Fibroblast of skin of right quadriceps (primary cell): ENCODE results near the gene SPG7.

ENCODE experiments used
- DNase-seq: peaks from one replicate; pipeline ENCODE4 v3.0.0-alpha.2; 2013

SPG7 gene

DNA sequence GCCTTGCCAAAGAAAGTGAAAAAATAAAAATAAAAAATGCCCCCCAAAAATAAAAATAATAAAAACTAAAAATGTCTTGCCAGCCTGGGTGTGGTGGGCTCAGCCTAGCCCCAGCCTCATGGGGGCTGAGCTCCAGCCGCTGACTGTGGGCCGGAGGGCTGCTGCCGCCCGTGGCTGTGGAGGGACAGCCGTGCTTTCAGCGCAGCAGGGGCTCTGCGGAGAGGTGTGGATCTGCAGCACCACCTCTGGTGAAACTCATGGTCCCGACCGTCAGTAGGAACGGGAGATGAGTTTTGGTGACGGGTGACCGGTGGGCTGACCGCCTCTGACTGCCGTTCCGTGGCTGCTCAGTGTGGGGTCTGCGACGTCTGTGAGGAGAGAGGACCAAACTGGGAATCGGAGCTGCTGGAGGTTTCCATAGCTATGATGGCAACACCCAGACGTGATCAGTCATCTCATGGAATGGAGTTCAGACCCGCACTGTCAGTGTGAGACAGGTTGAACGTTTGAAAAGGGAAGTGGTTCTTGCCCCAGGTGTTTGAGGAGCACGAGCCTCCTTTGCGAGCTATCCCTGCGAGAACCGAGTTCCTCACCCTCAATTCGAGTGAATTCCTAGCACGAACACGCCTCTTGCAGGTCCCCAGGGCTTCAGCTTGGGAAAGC, 40.3 kb downstream of the SPG7 start:
- no peak for DNase-seq

DNA sequence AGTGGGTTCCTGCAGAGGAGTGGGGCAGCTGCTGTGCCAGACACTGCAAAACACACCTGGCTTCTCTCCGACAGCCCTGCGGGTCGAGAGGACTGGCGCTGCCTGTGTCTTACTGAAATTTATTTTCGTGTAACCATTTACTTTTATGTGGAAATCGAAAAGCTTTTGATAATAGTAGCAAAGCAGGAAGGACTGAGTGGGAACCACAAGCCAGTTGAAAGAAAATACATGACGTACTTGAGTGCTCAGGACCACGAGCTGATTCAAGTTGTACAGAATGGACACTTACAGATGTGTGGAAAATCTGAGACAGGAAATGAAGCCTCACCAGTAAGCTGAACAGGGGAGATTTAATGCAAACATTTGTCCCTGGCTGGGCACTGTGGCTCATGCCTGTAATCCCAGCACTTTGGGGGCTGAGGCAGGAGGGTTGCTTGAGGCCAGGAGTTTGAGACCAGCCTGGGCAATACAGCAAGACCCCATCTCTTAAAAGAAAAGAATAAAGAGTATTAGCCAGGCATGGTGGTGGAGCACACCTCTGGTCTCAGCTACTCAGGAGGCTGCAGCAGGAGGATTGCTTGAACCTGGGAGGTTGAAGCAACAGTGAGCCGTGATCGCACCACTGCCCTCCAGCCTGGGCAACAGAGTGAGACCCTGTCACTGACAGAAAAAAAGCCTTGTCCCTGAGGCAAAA, 41.0 kb downstream of the SPG7 start:
- DNase-seq = no peak

DNA sequence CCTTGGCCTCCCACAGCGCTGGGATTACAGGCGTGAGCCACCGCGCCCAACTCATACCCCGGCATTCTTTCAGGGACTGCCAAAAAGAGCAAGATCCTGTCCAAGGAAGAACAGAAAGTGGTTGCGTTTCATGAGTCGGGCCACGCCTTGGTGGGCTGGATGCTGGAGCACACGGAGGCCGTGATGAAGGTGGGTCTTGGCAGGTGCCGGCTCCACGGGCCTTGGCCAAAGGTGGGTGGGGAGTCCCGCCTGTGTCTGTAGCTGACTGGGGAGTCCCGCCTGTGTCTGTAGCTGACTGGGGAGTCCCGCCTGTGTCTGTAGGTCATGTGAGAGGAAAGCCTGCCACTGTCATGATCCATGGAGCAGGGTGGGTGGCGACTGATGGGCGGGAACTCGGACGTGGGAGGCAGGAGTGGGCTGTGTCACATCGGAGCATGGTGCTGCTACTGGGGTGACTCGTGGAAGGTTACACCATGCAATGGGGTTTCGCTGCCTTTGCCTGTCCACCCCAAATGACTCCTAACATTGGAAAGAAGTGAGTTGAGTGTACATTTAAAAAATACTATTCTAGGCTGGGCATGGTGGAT, 42.3 kb downstream of the SPG7 start:
- DNase-seq = no peak

DNA sequence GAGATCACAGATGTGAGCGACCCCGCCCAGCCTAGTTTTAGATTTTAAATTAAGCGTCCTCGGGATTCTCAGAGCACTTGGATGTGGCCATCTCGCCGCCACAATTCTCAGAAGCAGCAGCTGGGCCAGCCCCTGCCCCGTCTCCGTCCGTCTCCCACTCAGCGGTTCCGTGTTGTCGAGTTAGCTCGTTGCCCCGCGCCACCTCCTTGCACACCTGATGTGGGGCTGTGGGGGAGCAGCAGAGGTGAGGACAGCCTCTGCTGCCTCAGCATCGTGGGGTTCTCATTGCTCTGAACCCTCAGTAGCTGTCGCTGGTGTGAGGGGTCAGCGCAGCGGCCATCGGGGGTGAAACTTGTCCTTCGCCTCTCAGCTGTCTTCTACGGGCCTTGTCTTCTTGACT, 44.1 kb downstream of the SPG7 start:
- DNase-seq = no peak

DNA sequence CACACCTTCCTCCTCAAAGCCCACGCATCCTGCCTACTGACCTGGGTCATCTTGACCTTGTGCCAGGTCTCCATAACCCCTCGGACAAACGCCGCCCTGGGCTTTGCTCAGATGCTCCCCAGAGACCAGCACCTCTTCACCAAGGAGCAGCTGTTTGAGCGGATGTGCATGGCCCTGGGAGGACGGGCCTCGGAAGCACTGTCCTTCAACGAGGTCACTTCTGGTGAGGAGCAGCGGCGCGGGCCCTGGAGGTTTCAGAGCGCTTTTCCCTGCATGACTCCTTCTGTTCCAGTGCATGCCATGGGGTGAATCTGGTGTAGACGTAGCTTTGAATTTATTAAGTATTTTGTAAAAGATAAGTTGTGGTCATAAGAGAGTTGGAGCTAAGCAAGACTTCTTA, 44.7 kb downstream of the SPG7 start:
- no peak for DNase-seq

DNA sequence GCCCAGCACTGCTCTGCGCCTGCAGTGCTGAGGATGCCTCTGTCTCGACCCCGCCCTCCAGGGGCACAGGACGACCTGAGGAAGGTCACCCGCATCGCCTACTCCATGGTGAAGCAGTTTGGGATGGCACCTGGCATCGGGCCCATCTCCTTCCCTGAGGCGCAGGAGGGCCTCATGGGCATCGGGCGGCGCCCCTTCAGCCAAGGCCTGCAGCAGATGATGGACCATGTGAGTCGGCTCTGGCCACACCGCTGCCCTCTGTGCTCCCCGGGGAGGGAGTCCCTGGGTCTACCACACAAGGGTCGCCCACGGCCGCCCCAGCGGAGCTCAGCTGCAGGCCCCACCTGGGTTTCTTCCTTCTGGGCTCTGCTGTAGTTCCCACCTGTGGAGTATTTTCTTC, 45.5 kb downstream of the SPG7 start:
- DNase-seq = no peak

DNA sequence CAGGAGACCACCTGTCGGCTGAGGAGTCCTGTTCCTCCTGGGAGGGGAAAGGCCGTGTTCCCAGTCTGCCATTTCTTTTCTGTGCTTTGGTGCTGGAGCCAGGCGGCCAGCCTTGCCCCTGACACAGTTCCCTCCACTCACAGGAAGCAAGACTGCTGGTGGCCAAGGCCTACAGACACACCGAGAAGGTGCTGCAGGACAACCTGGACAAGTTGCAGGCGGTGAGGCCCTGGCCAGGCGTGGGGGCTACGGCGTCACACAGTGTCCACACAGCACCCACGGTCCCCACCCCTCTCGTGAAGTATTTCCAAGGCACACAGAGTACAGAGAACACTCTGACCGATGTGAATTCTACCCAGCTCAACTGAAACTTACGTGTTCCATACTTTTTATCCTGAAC, 46.1 kb downstream of the SPG7 start:
- no peak for DNase-seq

DNA sequence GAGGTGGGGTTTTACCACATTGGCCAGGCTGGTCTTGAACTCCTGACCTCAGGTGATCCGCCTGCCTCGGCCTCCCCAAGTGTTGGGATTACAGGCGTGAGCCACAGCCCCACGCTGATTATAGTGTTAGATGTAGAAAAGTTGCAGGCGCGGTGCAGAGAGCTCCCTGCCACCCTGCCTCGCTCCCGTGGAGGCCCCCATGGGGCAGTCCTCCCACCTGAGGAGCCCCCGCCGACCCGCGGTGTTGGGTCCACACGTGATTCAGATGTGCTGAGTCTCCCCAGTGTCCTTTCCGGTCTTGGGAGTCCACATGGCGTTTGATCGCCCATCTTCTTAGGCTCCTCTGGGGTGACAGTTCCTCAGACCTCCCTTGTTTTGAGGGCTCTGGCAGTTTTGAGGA, 47.1 kb downstream of the SPG7 start:
- DNase-seq = no peak

DNA sequence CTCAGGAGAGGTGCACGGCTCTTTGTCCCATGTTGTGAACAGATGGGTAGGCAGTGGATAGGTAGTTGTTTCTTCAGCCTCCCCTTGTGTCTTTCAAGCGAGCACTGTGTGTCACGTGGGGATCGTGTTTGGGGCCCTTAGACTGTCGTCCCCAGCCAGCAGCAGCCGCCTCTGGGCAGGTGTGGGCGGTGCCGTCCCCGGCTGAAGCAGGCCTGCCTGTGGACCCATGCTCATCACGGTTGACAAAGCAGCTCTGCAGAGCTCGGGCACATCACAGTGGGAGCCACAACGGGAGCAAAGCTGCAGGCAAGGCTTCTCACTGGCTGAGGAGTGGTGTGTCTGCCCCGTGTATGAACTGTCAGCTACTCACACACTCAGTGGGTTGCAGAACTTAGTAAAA, 47.6 kb downstream of the SPG7 start:
- no peak for DNase-seq

DNA sequence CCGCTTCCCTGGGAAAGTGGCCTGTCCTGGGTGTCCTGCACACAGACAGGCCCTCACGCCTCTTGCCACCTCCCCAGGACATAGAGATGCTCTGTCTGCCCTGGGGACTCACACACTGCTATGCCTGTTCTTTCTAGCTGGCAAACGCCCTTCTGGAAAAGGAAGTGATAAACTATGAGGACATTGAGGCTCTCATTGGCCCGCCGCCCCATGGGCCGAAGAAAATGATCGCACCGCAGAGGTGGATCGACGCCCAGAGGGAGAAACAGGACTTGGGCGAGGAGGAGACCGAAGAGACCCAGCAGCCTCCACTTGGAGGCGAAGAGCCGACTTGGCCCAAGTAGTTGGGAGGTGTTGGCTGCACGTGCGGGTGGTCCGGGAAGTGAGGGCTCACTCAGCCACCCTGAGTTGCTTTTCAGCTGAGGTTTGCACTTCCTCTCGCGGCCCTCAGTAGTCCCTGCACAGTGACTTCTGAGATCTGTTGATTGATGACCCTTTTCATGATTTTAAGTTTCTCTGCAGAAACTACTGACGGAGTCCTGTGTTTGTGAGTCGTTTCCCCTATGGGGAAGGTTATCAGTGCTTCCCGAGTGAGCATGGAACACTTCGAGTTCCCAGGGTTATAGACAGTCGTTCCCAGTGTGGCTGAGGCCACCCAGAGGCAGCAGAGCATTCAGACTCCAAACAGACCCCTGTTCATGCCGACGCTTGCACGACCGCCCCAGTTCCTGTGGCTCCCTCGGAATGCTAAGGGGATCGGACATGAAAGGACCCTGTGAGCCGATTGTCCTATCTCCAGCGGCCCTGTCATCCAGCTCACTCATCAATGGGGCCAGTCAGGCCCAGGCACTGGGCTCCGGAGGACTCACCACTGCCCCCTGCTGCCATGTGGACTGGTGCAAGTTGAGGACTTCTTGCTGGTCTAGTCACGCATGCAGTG, 48.8 kb downstream of the SPG7 start:
- DNase-seq = peak; percentile 57

DNA sequence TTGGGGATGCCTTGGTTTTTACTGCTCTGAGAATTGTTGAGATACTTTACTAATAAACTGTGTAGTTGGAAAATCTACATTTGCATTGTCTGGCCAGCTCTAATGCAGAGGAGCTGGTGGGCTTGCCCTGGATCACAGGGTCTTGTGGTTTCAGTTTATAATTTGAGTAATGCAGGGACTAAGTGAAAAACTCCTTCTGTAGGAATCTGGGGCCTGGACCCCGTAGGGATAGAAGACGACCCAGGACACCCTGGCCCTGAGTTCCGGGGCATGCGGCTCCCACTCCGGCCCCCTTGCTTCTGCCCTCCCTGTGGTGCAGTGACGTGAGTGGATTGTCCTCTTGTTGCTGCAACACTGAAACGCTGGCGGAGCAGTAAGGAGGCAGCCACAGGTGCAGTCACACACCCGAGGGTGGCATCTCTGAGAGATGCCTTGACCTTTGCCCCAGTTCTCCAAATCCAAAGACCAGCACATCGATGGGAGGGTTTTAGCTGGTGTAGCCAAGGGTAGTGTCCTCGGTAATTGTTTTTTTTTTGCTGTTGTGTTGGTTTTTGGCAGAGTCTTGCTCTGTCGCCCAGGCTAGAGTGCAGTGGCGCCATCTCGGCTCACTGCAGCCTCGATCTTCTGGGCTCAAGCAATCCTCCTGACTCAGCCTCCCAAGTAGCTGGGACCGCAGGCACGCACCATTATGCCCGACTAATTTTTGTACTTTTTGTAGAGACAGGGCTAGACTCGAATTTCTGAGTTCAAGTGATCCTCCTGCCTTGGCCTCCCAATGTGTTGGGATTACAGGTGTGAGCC, 49.7 kb downstream of the SPG7 start:
- no peak for DNase-seq

DNA sequence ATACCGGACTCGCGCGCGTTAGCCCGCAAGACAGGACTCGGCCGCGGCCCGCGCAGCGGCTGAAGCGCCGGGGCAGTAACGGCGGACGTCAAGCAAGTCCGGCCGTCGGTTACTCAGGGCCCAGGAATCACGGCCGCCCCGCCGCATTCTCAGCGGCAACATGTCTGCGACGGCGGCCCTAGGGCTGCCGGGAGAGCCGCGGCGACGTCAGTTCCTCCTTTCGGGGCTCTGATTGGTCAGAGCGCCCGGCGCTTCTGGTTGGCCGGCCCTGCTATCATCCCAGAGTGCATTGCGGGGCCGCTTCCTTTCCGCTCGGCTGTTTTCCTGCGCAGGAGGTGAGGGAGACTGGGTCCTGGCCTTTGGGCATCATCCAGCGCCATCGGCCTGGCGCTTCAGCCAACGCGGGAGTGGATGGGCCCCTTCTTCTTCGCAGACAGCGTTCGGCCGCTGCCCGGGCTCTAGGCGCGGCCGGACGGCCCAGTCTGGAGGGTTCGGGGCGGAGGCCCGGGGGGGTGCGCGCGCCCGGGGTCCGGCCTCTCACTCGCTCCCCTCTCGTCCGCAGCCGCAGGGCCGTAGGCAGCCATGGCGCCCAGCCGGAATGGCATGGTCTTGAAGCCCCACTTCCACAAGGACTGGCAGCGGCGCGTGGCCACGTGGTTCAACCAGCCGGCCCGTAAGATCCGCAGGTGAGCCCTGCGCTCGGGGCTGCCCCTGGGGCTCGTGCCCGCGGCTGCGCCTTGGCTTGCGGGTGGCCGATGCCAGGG, 52.4 kb downstream of the SPG7 start, which contains the start of gene RPL13:
TSS of gene RPL13 (plus strand) at position 305 of the 764 bp plus-strand sequence. CDS start at position 583, 278 bp downstream.
- DNase-seq = peak; percentile 96

DNA sequence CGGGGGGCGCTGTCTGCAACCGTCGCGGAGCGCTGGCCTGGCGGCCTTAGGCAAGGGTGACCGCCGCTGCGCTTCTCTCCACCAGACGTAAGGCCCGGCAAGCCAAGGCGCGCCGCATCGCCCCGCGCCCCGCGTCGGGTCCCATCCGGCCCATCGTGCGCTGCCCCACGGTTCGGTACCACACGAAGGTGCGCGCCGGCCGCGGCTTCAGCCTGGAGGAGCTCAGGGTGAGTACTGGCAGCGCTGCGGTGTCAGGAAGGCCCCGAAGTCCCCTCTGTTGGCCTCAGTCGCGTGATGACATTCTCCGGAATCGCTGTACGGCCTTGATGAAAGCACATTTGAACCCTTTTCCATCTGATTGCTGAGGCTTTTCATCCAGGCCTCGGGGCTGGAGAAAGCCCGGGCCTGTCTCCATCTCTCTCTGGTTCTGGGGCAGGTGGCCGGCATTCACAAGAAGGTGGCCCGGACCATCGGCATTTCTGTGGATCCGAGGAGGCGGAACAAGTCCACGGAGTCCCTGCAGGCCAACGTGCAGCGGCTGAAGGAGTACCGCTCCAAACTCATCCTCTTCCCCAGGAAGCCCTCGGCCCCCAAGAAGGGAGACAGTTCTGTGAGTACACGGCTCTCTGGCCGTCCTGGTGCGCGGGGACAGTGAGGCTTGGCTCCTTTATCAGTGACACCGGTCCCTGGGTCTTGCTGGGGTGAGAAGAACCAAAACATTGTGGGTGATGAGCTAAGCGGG, 53.1 kb downstream of the SPG7 start:
- no peak for DNase-seq

DNA sequence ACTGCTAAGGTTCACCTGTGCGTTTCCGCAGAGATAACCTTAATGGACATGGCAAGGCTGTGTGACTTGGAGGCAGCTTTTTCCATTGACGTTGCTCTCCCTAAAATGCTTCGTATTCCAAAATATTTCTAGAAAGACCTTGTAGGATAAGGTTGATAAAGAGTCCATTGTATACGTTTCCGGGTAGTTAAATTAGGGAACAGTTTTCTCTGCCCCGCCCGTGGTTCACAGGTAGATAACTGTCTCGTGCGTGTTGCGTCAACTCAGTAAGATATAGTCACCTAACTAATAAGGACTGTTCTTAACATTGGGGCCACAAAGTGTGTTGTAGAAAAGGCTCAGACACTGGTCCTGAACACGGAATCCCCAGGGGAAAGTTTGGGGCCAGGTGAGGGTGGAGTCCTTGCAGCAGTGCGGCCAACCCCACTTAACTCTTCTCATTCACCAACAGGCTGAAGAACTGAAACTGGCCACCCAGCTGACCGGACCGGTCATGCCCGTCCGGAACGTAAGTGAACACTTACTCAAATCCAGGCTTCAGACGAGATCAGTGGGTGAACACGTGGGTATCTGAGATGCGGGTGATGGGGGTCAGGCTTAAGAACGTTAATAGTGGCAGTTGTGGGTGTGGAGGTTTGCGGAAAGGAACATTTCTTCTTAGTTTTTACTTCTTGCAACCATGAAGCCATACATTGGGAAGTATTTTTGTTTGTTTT, 53.8 kb downstream of the SPG7 start:
- DNase-seq = no peak

DNA sequence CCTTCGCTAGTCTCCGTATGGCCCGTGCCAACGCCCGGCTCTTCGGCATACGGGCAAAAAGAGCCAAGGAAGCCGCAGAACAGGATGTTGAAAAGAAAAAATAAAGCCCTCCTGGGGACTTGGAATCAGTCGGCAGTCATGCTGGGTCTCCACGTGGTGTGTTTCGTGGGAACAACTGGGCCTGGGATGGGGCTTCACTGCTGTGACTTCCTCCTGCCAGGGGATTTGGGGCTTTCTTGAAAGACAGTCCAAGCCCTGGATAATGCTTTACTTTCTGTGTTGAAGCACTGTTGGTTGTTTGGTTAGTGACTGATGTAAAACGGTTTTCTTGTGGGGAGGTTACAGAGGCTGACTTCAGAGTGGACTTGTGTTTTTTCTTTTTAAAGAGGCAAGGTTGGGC, 54.7 kb downstream of the SPG7 start:
- no peak for DNase-seq

DNA sequence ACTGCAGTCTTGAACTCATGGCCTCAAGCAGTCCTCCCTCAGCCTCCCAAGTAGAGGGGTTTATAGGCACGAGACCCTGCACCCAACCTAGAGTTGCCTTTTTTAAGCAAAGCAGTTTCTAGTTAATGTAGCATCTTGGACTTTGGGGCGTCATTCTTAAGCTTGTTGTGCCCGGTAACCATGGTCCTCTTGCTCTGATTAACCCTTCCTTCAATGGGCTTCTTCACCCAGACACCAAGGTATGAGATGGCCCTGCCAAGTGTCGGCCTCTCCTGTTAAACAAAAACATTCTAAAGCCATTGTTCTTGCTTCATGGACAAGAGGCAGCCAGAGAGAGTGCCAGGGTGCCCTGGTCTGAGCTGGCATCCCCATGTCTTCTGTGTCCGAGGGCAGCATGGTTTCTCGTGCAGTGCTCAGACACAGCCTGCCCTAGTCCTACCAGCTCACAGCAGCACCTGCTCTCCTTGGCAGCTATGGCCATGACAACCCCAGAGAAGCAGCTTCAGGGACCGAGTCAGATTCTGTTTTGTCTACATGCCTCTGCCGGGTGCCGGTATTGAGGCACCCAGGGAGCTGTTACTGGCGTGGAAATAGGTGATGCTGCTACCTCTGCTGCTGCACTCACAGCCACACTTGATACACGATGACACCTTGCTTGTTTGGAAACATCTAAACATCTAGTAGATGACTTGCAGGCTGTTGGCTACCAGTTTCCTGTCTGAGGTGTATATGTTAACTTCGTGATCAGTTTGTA, 55.6 kb downstream of the SPG7 start:
- DNase-seq = no peak

DNA sequence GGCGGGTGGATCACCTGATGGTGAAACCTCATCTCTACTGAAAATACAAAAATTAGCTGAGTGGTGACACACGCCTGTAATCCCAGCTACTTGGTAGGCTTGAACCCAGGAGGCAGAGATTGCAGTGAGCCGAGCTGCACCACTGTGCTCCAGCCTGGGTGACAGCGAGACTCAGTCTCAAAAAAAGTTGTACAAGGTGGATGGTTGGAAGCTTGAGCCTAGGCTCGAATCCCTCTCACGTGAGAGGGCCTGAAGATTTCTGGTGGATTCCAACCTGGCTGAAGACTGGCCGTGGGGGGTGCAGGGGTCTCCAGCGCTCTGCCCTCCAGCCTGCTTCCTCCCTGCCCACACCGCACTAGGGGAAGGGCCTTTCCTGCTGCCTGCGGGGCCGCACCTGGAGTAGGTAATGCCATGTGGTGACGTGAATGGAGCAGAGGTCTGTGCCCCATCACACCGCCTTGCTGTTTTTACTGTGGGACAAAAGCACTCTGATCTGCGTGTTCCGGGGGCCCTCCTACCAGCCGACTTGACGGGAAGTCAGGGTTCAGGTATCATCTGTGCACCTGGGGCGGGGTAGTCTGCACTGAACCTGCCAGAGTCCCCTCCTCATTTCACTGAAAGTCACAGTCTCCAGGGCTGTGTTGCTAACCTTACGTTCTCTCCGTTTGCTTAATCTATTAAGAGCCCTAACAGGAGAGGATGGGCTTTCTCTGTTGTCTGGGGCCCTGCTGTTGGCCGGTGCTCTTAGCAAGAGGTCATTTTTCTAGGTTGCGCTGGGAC, 56.5 kb downstream of the SPG7 start:
- no peak for DNase-seq

DNA sequence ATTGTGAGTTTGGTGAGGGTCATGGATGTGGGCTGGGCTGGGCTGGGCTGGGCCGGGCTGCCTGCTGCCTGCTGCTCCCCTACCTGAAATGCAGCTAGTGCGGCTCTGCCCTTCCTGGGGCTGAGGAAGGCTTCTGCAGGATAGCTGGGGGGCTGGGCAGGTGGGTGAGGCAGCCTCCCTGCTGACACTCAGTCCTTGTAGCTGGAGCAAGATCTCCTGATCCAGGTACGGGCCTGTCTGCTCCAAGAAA, 57.0 kb downstream of the SPG7 start:
- peak; percentile 24 for DNase-seq
